T follicular helper cell (primary cell): ENCODE results near the gene HDGFL3.
"Not testable (repeated sequence)": the region's sequence is repeated elsewhere in the genome, so short reads cannot be mapped to it uniquely, and the experiment has no call there.

ENCODE experiments used
- DNase-seq: peaks from one replicate; pipeline ENCODE4 v3.0.0-alpha.2; 2020; ENCODE audit warnings: low read depth
- total RNA-seq, 2 experiments: gene quantifications; one replicate each; lab custom pipeline; 2026; lab: John Stamatoyannopoulos, UW

Gene HDGFL3
- 3.6 to 7.1 reads per million in 2 experiments for total RNA-seq

DNA sequence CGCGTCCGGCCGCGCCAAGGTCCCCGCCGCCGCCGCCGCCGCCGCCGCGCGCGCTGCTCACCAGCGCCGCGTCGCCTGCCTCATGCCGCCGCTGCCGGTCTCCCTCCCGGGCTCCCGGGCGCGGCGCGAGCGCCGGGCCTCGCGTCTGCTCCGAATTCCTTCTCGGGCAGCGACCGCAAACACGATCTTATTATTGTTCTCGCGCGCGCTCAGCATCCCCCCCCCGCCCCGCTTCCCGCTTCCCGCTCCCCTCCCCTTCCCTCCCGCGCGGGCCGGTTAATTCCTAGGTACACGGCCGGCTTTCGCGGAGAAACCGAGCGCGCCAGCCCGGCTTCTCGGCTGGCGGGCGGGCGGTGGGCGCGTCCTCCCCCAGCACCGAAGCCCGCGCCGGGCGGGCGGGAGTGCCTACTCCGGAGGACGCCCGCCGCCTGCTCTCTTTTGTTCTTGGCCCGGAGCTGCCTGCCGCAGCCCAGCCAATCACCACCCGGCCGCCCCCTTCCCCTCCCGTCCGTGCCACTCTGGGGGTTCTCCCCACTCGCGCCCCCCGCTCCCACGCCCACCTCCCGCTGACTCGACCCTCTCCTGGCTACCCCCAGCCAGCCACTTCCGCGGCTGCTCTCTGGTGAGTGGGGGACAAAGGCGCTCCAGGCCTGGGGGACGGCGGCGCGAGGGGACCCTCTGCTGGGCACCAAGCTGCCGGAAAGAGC lies at the start of gene HDGFL3:
TSS of gene HDGFL3 (minus strand) at position 164 of the 707 bp plus-strand sequence. CDS start 409 bp downstream, outside the sequence.
- DNase-seq, result no peak

DNA sequence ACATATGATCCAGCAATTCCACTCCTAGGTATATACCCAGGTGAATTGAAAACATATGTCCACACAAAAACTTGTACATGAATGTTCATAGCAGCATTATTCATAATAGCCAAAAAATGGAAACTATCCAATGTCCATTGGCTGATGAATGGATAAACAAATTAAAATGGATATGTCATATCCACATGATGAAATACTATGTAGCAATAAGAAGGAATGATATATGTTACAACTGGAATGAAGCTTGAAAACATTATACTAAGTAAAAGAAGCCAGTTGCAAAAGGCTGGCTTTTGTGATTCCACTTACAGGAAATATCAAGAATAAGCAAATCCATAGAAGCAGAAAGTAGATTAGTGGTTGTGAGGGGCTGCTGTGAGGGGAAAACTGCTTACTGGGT lies 43.2 kb upstream of the HDGFL3 start:
- no peak for DNase-seq

DNA sequence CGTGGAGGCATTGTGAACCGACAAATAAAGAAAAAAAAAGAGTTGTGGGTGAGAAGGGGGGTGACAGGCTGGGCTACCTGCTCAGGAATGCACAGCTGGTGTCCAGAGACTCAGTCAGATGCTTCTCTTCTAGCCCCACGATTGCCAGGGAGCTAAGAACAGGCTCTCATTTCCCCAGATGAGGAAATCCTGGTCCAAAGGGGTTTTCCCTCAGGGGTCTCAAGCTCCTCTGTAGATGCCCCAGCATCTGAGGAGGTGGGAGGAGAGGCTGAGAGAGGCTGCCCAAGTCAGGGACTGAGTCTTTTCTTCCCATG lies 41.4 kb upstream of the HDGFL3 start:
- no peak for DNase-seq

DNA sequence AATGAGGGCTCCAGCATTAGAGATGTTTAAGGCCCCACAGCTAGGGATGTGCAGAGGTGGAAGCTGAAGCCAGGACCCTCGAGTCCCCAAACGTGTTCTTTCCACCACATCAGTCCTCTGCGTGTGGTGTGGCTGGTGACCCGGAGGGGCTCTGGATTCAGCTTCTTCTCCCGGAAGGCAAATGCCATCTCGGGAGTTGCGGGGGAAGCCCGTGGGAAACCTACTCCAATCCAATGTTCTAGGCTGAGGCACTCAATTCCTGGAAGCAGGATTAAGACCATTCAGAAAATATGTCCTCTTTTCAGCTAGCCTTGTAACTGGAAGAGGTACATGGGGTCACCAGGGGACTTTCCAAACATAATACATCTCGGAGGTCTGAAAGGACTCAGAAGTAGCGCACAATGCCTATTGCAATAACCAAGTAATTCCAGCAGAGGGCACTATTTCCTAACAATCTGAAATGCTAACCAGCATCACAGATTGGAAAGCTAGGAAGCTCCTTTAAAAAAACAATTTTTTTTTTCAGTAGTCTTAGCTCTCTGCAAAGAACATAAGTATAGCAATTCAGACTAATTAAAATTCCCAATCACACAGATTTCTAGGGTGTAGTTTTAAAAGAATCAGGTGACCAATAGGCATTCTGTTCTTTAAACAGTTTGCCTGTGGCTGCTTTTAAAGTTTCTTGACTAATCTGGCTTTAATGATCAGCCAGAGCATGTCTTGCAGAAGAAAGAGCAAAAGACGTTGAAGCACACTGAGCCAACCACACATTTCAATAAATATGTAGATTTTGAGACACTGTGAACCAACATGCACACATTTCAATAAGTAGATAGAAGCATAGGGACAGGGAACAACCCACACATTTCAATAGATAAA lies 40.8 kb upstream of the HDGFL3 start:
- no peak for DNase-seq

DNA sequence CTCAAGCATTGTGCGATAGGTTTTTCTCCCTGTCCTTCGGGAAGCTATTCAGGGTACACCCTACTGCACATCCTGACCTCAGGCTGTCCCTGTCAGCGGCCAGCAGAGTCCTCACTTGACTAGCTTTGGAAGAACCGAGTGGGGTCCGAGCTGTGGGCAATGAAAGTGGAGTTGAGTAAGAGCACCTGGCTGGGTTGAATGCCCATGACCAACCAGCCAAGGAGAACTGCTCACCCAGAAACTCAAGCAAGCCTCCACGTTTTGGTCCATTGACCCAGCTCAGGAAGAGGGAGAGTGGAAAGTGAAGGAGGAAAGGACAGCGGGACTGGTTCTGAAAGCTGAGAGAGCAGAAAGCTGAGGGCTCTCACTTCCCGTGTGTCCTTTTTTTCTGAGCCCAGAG lies 36.0 kb upstream of the HDGFL3 start:
- DNase-seq, result no peak

DNA sequence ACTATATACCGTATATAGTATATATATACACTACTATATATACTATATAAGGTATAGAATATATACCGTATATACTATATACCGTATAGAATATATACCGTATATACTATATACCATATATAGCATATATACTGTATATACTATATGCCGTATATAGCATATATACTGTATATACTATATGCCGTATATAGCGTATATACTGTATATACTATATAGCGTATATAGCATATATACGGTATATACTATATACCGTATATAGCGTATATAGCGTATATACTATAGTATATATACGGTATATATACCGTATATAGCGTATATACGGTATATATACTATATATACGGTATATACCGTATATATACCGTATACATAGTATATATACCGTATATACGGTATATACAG lies 22.6 kb upstream of the HDGFL3 start:
- DNase-seq, result no peak

DNA sequence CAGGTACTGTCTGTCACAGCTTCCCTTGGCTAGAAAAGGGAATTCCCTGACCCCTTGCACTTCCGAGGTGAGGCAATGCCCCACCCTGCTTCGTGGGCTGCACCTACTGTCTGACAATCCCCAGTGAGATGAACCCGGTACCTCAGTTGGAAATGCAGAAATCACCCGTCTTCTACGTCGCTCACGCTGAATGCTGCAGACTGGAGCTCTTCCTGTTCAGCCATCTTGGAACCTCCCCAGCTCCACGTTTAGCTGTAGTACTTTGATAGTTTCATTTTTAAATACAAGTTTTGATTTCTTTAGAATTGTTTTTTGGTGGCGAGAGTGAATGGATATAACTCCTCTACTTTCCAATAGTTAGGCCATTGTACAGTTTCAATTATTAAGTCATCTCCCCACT lies 17.8 kb upstream of the HDGFL3 start:
- DNase-seq, result no peak

DNA sequence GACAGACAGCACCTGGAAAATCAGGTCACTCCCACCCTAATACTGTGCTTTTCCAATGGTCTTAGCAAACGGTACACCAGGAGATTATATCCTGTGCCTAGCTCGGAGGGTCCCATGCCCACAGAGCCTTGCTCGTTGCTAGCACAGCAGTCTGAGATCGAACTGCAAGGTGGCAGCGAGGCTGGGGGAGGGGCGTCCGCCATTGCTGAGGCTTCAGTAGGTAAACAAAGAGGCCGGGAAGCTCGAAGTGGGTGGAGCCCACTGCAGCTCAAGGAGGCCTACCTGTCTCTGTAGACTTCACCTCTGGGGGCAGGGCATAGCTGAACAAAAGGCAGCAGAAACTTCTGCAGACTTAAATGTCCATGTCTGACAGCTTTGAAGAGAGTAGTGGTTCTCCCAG lies 14.2 kb upstream of the HDGFL3 start:
- DNase-seq, result not testable (repeated sequence)

DNA sequence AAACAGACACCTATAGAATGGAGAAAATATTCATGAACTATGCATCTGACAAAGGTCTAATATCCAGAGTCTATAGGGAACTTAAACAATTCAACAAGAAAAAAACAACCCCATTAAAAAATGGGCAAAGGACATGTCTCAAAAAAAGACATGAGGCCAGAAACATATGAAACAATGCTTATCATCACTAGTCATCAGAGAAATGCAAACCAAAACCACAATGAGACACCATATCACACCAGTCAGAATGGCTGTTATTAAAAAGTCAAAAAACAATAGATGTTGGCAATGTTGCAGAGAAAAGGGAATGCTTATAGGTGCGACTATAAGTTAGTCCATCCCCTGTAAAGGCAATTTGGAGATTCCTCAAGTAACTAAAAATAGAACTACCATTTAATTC lies 11.4 kb upstream of the HDGFL3 start:
- no peak for DNase-seq

DNA sequence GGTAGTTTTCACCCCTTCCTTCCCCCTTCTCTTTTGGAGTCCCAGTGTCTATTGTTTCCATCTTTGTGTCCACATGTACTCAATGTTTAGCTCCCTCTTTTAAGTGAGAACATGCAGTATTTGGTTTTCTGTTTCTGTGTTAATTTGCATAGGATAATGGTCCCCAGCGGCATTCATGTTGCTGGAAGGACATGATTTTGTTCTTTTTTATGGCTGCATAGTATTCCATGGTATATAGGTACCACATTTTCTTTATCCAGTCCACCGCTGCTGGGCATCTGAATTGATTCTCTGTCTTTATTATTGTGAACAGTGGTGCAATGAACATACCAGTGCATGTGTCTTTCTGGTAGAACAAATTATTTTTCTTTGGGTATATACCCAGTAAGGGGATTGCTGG lies 7.7 kb upstream of the HDGFL3 start:
- DNase-seq, result no peak

DNA sequence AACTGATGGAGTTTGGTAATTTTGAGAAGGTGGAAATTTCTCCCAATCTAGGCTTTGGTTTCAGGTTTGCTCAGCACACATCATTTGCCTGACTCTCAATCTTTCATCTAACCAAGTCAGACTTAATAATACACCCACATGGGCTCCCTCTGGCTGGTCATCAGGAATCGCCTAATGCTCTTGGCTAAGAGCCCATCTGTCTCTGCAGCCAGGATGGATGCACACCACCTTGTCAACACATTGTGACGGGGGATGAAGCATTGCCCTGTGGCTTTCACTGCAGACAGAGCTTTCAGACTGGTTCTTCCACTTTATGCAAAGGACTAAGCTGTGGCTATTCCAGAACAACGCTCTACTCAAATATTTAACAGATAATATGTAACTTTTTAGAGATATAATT lies 3.0 kb upstream of the HDGFL3 start:
- DNase-seq, result no peak

DNA sequence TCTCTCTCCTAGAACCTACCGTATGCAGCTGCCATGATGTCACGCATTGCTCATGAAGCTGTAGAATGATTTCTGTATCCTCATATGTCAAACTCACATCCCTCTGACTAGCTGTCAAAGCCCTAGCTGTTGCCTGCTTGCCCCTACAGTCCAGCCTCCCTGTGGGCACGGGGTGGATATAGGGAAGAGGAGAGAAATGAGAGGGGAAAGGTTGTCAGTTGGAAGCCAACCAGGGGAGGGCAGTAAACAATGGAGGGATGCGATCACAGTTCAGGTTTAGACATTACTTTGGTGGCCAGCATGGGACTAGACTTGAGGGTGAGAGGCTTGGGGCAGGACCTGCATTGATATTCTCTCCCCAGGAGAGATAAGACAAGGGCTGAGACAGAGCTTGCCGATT lies 1.7 kb upstream of the HDGFL3 start:
- no peak for DNase-seq

DNA sequence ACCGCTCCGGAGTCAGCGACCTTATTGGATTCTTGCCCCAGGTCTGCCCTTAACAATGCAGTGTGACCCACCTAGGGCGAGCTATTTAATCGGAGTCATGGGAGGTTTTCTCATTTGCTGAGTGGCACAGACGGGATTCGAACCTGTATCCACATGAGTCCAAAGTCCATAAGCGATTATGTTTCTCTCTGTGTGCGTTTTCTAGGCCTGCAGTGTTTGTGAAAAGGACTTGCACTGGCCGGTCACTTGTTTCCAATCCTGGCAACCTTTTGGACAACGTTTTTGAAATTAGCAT lies 691 bp upstream of the HDGFL3 start:
- DNase-seq, result no peak

DNA sequence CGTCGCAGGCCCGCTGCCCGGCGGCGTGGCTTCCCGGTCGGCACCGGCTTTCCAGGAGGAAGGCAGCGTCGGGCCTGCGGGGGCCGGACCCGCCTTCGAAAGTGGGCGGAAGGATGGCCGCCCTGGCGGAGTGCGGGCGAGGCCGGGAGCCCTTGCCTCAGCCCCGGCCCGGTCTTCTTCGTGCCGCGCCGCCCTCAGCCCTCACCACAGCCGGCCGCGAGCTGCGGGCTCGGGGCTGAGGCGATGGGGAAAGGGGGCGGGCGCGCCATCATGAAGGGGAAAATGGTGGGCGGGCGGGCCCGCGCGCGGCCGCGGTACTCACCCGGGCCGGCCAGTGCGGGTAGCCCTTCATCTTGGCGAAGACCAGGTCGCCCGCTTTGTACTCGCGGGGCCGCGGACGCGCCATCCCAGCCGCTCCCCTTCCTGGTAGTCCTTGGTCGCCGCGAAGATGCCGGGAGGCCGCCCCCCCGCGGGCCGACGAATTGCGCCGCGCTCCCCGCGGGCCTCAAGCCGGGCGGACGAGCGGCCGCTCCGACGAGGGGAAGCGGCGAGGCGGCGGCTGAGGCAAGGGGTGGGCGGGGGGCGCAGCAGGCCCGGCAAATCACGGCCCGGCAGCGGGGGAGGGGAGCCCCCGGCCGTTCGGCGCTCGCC lies 489 bp downstream of the HDGFL3 start:
- DNase-seq, result no peak

DNA sequence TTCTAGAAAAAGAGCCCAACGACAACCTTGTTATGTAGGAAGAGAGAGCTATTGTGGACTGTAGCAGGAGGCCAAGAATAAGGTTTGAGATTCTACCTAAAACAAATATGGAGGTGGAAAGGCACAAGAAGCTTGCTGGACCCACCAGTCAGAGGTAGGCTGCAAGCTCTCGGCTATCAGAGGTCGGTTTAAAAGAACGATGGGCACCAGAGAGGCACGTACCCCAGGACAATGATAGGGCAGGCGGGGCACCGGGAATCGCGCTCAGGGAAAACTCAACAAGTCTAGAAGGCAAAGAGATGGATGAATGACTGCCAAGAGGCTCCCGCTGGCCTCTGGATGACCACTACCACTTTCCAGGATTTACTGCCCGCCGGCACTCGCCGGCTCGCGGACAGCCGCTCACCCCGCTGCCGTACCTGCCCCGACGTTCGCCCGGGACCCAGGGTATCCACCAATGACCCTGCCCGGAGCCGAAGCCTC lies 1.1 kb downstream of the HDGFL3 start:
- no peak for DNase-seq

DNA sequence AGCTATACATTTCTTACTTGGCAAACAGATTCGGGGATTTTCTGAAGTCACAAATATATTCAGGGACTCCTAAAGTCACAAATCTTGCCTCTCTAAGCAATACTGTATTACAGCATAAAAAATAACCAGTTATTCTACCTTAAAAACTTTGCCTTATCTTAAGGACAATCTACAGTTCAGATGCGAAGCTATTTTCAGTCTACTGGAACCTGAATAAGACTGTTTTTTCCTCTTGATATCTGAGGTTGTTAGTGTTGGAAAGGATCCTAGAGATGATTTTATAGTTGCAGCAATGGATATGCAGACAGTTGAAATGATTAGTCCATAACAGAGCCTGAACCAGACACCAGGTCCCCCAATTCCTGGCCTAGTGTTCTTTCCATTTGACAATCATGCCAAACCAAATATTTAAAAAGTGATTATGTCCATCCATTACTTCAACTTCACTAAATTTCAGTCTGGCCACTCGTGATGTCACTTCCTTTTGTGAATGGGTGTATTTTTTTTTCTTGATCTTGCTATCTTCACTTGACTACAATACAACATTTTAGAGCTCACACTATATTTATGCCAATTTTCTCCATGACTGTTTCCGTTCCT lies 1.8 kb downstream of the HDGFL3 start:
- DNase-seq, result no peak

DNA sequence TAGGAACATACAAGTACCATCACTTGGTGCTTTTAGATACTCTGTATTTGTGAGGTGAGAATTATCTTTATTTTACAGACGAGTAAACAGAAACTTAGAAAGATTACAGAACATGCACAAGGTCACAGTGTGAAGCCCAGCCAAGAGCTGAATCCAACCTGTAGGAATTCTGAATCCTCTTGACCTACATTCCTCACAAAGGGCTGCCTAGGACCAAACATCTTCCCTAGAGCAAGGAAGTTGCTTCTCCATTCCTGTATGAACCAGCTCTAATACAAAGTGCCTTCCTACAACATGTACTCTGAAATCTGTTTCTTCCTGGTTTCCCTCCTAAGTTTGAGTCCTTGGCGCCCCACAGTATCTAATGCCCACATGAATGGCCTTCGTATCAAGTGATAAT lies 2.9 kb downstream of the HDGFL3 start:
- no peak for DNase-seq

DNA sequence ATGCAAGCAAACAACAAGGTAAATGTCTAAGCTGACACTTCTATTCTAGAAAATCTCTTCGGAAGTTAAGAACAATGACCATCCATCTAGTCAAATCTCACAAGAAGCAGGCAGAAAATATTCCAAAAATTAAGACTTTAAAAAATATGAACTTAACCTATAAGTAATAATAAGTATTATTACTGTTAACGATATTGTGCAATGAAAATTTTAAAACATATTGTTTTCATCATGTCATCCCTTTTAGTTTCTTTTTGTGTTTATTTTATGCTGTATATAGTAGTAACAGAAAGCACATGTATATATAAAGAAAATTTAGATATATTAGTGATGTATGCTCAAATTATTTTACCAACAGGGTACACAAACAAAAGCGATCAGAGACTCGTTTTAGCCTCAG lies 4.1 kb downstream of the HDGFL3 start:
- DNase-seq, result no peak

DNA sequence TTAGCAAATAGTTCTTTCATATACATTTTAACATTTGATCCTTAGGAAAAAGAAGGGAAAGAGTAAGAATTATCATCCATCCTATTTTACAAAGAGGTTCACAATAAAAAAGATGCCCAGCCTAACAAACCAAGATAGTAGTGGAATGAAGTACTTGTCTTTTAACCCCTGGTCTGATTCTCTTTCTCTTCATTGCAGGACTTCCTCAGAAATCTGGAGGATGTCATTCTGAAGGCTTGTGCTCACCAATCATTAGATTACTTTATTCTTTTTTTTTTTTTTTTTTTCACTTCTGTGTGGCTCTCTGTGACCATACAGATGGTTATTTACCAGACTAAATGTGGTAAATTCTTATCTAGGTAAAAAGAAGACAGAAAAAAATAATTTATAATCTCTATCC lies 7.0 kb downstream of the HDGFL3 start:
- no peak for DNase-seq

DNA sequence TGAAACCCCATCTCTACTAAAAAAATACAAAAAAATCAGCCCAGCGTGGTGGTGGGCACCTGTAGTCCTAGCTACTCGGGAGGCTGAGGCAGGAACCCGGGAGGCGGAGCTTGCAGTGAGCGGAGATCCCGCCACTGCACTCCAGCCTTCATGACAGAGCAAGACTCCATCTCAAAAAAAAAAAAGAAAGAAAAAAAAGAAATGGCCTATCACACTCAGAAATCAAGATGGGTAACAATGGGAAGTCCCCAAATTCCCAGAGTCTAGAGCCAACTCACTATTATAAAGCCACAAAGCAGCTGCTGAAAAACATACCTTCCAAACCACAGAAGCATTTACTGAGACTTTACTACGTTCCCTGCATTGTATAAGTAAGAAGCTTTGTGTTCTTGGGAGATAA lies 7.5 kb downstream of the HDGFL3 start:
- no peak for DNase-seq

DNA sequence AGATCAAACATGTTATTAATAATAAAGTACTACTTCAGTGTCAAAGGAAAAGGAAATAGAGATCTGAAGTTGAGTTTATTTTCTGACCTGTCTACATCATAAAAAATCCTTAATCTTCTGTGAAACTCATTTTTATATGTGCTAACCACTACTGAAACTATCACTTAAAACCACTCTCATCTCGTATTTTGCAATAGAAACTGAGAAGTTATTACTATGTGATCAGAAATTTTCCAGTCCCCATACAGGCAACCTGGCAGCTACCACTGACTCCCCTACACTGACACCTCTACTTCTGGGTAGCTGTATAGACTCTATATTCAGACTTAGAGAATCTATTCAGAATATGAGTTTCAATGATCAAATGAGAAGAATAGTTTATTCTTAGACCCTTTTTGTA lies 8.3 kb downstream of the HDGFL3 start:
- DNase-seq, result no peak

DNA sequence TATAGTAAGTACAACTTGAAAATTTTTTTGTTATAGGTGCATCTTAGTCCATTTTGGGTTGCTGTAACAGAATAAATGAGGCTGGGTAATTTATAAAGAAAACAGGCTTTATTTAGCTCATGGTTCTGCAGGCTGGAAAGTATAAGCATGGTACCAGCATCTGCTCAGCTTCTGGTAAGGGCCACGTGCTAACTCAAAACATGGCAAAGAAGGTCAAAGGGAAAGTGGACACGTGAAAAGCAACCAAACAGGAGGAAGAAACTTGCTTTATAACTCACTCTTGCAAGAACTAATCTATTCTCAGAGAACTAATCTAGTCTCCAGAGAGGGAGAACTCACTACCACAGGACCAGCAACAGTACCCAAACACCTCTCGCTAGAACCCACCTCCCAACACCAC lies 9.1 kb downstream of the HDGFL3 start:
- DNase-seq, result no peak

DNA sequence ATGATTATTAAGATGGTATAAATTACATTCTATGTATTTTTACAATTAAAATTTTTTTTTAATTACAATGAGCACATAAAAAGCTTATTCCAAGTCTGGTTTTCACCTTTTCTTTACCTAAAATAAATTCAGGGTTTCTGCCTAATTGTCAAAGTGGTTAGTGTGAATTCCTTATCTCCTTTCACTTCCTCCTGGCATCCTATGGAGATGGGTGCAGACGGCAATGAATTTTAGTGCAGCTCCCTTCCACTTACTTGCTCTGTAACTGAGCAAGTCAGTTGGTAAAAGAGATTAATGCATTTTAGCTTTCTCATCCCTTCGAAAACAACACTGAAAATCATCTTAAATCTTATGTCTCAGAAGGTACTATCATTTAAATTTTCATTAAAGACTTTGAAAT lies 13.1 kb downstream of the HDGFL3 start:
- DNase-seq, result no peak
